ENCODE results near the gene UNC93A.

The UNC93A gene

GRCh38 chr6:167325766-167326165, 34.7 kb downstream of the UNC93A start:
- TF ChIP-seq, protein P1, sequence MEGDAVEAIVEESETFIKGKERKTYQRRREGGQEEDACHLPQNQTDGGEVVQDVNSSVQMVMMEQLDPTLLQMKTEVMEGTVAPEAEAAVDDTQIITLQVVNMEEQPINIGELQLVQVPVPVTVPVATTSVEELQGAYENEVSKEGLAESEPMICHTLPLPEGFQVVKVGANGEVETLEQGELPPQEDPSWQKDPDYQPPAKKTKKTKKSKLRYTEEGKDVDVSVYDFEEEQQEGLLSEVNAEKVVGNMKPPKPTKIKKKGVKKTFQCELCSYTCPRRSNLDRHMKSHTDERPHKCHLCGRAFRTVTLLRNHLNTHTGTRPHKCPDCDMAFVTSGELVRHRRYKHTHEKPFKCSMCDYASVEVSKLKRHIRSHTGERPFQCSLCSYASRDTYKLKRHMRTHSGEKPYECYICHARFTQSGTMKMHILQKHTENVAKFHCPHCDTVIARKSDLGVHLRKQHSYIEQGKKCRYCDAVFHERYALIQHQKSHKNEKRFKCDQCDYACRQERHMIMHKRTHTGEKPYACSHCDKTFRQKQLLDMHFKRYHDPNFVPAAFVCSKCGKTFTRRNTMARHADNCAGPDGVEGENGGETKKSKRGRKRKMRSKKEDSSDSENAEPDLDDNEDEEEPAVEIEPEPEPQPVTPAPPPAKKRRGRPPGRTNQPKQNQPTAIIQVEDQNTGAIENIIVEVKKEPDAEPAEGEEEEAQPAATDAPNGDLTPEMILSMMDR (IDR thresholded peaks at IDR 0.05): no peak

DNA sequence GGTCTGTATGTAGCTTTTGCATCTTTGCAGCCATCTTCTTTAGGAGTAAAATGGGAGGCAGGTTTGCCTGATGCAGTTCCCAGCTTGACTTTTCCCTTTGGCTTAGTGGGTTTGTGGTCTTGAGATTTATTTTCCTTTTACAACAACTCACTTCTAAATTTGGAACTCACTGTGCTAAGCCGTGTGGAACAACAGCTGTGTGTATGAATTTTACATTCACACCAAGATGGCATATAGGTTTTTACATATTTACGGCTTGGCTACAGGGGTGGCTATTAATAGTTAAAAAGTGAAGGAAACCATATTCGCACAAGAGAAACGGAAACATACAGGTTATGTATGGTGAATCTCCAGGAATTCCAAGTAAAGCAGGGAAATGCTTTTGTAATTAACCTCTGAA, 36.3 kb downstream of the UNC93A start:
- TF ChIP-seq, protein P1 (IDR thresholded peaks at IDR 0.05): no peak

- TF ChIP-seq, protein P1 (IDR thresholded peaks at IDR 0.05): no peak
Observed at GRCh38 chr6:167328086-167328485, 37.0 kb downstream of the UNC93A start.

DNA sequence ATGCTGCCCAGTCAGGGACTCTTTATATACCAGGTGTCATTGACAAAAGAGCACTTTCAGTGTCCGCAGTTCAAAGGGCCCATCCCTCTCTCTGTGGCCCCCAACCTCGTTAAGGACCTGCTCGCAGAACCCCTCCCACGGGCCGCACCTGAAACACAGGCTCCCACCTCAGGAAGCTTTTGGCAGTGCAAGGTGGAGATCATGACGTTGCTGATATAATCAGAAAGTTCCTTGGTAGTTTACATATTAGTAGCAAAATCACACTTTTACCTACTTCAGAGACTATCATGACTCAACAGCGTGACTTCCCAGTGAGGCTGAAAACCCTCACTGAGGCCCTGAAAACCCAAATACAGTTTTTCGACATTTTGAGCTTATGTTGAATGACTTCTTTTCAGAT, 37.9 kb downstream of the UNC93A start:
- TF ChIP-seq, protein P1 (IDR thresholded peaks at IDR 0.05): no peak

GRCh38 chr6:167330750-167331149, 39.6 kb downstream of the UNC93A start:
- TF ChIP-seq, protein P1 (IDR thresholded peaks at IDR 0.05): no peak

GRCh38 chr6:167331565-167331964, 40.5 kb downstream of the UNC93A start:
- TF ChIP-seq, protein P1 (IDR thresholded peaks at IDR 0.05): no peak

GRCh38 chr6:167336844-167337630, 45.9 kb downstream of the UNC93A start:
- TF ChIP-seq, protein P1 (IDR thresholded peaks at IDR 0.05): no peak
